Esophagus mucosa (tissue), 1 donor: ENCODE measurements around the gene CFAP54. TPM values are rescaled to one million over a fixed set of nuclear protein-coding genes. Genes with fewer than 3 reads are reported as not detected.

Source experiments
- ATAC-seq: fragments of 200-7000 bp; cut with Tn5 transposase; one replicate; pipeline ENCODE4 v1.9.1; 2020
- total RNA-seq: library from RNA; stranded (reverse); gene quantifications from one replicate; pipeline ENCODE4 v1.2.4, GENCODE V29; 2023
- donor health status: DM: yes; HTN: yes; CAD: no.

The CFAP54 gene
- total RNA-seq, 1 donor from 2014 or later, result 0.28 TPM

GRCh38 chr12:96892104-96892503 lies 402.7 kb downstream of the CFAP54 start:
- ATAC-seq, result no peak

GRCh38 chr12:96897421-96897820 lies 408.0 kb downstream of the CFAP54 start:
- ATAC-seq, result no peak

GRCh38 chr12:96901175-96901574 lies 411.8 kb downstream of the CFAP54 start:
- ATAC-seq, result no peak

DNA sequence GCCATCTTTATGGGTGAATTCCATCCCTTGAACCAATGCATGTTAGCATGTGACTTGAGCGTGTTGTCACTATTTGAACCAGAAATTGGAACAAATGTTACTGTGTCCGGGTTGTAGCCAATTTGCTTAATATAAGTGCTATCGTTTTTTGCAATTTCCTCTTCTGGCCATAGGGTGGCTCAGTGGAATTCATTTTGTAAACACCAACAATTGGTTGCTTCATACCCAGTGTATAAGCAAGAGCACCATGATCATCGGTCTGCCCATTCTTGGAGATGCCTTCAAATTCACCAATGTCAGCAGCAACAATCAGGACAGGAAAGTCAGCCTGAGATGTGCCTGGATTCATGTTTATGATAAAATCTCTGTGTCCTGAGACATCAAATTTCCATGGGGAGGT lies 412.7 kb downstream of the CFAP54 start:
- ATAC-seq, result no peak

DNA sequence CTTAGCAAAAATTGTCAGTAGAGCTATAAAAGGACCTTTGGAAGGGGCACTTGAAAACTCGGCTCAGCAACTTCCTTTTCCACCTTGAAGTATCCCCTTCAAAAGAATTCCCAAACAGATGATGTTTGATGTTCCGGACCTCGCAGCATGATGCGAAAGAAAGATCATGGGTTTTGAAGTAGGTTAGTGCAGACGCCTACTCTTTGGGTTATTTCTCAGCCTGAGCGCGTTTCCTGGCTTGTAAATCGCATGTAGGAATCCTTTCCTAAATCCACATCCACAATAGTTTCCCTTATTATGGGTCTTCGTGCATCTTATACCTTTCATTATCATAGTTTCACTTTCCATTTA lies 417.1 kb downstream of the CFAP54 start:
- no peak for ATAC-seq

DNA sequence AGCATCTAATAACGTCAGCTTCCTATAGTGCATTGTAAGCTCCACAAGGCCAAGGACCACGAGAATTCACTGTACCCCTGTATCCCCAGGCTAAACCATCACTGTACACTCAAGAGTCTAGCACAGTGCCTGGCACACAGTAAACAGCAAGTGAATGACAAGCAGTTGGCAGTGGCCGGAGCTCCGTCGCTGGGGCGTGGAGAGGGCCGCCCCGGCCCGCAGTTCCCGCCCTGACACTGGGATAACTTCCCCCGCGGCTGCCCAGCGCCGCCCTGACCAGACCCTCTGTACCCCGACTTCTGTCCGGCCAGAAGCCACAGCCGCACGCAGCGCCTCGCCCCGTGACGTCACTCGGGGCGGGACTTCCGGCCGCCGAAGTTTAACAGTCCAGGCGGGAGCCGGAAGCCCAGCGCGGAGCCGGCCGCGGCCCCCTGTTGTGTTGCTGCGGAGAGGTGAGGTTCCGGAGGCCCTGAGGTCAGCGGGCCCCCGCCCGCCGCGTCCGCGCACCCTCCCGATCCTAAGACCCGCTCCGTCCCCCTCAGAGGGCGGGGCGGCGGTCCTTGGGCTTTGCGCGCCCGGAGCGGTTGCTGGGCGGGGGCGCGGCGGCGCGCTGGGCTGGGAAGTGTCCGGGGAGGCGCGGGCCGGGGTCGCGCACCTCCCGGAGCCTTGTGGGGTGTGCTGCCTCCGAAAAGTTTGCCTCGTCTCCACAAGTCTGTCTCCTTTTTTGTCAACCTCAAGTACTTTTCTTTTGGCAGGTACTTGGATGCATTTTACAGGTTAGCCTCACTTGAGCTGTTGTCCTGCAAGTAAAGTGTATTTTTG lies 417.7 kb downstream of the CFAP54 start, which contains the start of gene NEDD1:
Gene NEDD1 (plus strand): TSS at position 409 of the 822 bp plus-strand sequence. CDS start 2,503 bp downstream, outside the sequence.
- peak; percentile 91 for ATAC-seq

DNA sequence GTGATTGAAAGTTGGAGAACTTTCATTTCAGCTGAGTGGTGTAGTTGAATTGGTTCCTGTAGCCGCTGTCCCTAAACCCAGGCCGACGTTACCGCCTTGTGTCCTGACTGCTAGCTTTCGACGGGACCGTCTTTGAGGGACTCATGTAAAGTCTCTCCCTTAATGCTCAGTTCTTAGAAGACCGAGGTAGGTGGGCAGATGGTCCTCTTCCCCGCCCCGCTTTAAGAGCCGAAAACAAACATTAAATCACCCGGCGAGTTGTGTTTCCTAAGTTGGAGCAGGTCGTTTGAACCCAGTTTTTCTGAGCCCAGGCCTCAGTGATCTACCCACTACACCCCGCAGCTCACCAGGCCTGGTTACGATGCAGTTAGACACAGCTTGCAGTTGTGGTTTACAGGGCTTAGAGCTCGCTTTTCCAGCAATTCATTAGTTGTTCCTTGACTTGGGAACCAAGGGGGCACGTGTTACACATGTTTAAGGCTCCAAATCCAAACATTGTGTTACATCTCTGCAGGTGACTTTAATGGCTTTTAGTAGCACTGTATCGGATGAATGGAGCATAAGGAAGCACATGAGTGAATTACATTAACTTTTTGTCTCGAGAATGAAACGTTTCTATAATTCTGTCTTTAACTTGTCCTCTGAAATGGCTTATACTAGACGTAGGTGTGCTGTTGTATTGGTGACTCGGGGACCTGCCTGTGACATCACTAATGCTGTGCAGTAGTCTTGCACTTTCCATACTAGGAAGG lies 418.5 kb downstream of the CFAP54 start:
- peak; percentile 54 for ATAC-seq

GRCh38 chr12:96908423-96908675 lies 419.0 kb downstream of the CFAP54 start:
- ATAC-seq, result no peak

GRCh38 chr12:96912261-96912660 lies 422.9 kb downstream of the CFAP54 start:
- no peak for ATAC-seq

- ATAC-seq, result no peak
These were observed 423.6 kb downstream of the CFAP54 start for GRCh38 chr12:96912943-96913342.

GRCh38 chr12:96919510-96920210 lies 430.3 kb downstream of the CFAP54 start:
- no peak for ATAC-seq

Other genes starting within 250 kb of the CFAP54 start
- gene CDK17, start 89.1 kb upstream of the CFAP54 start, total RNA-seq, result 16.7 TPM